GM12865 (cell line): ENCODE results near the gene TCERG1L.

Source experiments
- DNase-seq: peaks from one replicate; pipeline ENCODE4 v3.0.0; 2010; ENCODE audit warnings: low read depth
- H3K4me3 ChIP-seq: 2 replicates; pipeline ENCODE4 v1.5.1; 2011; ENCODE audit warnings: mild to moderate bottlenecking, low read depth, low read length, control low read depth
- CTCF ChIP-seq: IDR thresholded peaks from 2 replicates; pipeline ENCODE4 v1.5.1; 2011; ENCODE audit warnings: low read length, control low read depth, low read depth, inconsistent platforms; ENCODE audit not compliant: insufficient read depth; ENCODE audit errors: missing control alignments

Gene TCERG1L

GRCh38 chr10:131222986-131223385 lies 88.5 kb downstream of the TCERG1L start:
- DNase-seq, result no peak
- no peak overlapping the region for H3K4me3 ChIP-seq
- TF ChIP-seq CTCF, result no peak

- no peak for TF ChIP-seq CTCF
- H3K4me3 ChIP-seq, result no peak overlapping the region
- no peak for DNase-seq
These were observed 89.8 kb downstream of the TCERG1L start for GRCh38 chr10:131221632-131222277.

- no peak for TF ChIP-seq CTCF
- no peak for DNase-seq
- H3K4me3 ChIP-seq, result no peak overlapping the region
These were observed 90.8 kb downstream of the TCERG1L start for GRCh38 chr10:131220601-131221171.

- H3K4me3 ChIP-seq, result no peak overlapping the region
- no peak for TF ChIP-seq CTCF
- no peak for DNase-seq
These were observed 91.5 kb downstream of the TCERG1L start for GRCh38 chr10:131219955-131220489.

- DNase-seq, result no peak
- TF ChIP-seq CTCF, result no peak
- H3K4me3 ChIP-seq, result no peak overlapping the region
These were observed 92.0 kb downstream of the TCERG1L start for GRCh38 chr10:131219584-131219886.

GRCh38 chr10:131218811-131219583 lies 92.5 kb downstream of the TCERG1L start:
- no peak for TF ChIP-seq CTCF
- H3K4me3 ChIP-seq, result no peak overlapping the region
- no peak for DNase-seq
